VCaP (cell line): ENCODE results near the gene FMNL2.

ENCODE experiments used
- H3K27ac ChIP-seq: fragments of 450-650 bp; 2 replicates; pipeline ENCODE4 v1.5.1; 2017
- TF ChIP-seq, protein P1 (sequence below): fragments of 450-650 bp; conservative IDR thresholded peaks from 2 replicates; pipeline ENCODE4 v1.5.1; 2017; ENCODE audit warnings: mild to moderate bottlenecking, moderate library complexity

FMNL2 gene

GRCh38 chr2:152510621-152511020 lies 175.6 kb downstream of the FMNL2 start:
- H3K27ac ChIP-seq, result no peak overlapping the region
- TF ChIP-seq, protein P1, sequence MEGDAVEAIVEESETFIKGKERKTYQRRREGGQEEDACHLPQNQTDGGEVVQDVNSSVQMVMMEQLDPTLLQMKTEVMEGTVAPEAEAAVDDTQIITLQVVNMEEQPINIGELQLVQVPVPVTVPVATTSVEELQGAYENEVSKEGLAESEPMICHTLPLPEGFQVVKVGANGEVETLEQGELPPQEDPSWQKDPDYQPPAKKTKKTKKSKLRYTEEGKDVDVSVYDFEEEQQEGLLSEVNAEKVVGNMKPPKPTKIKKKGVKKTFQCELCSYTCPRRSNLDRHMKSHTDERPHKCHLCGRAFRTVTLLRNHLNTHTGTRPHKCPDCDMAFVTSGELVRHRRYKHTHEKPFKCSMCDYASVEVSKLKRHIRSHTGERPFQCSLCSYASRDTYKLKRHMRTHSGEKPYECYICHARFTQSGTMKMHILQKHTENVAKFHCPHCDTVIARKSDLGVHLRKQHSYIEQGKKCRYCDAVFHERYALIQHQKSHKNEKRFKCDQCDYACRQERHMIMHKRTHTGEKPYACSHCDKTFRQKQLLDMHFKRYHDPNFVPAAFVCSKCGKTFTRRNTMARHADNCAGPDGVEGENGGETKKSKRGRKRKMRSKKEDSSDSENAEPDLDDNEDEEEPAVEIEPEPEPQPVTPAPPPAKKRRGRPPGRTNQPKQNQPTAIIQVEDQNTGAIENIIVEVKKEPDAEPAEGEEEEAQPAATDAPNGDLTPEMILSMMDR, result no peak

- TF ChIP-seq, protein P1, result no peak
- no peak overlapping the region for H3K27ac ChIP-seq
Measured at GRCh38 chr2:152511981-152512380, 177.0 kb downstream of the FMNL2 start.

DNA sequence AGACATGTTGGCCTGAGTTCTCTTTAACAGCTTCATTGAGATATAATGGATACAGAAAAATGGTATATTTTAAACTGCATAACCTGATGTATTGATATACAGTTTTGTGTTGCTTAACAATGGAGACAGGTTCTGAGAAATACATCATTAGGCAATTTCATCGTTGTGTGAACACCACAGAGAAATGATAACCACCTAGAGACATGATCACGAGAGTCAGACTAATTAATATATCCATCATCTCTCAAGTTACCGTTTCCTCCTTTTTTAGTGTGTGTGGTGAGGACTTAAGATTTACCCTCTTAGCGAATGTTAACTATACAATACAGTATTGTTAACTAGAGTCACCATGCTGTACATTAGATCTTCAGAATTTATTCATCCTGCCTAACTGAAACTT lies 178.1 kb downstream of the FMNL2 start:
- H3K27ac ChIP-seq, result no peak overlapping the region
- TF ChIP-seq, protein P1, result no peak

- TF ChIP-seq, protein P1, result no peak
- H3K27ac ChIP-seq, result no peak overlapping the region
Measured at GRCh38 chr2:152513681-152514080, 178.7 kb downstream of the FMNL2 start.

DNA sequence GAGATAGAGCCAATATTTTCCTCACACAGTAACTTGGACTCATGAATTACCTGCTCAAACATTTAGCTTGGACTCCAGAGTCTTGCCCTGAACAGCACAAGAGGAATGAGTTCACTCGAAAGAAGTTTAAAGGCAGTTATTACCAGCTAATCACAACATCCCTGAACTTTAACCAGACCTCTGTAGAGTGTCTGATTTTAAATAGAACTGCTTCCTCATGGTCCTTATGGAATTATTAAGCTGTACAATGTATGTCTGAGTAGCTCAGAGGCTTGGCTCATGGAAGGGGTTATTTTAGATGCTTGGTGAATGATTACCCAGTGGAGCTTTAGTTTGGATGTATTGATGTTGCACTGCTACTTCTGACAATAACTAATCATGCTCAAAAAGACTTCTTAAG lies 183.1 kb downstream of the FMNL2 start:
- TF ChIP-seq, protein P1, result no peak
- H3K27ac ChIP-seq, result no peak overlapping the region

- H3K27ac ChIP-seq, result no peak overlapping the region
Measured at GRCh38 chr2:152518641-152519580, 183.9 kb downstream of the FMNL2 start.

GRCh38 chr2:152519581-152519952 lies 184.6 kb downstream of the FMNL2 start:
- no peak overlapping the region for H3K27ac ChIP-seq
- TF ChIP-seq, protein P1, result no peak

More at GRCh38 chr2:152518641-152519580, 183.9 kb downstream of the FMNL2 start:
- TF ChIP-seq, protein P1, result no peak
